DOHH2 (cell line): ENCODE results near the gene FAM240B.

Source experiments
- H3F3A ChIP-seq: fragments of 200-600 bp; sonication (generic), shearing (Covaris generic); 2 replicates; pipeline ENCODE4 v1.6.0; 2016; ENCODE audit warnings: antibody characterized with exemption, mild to moderate bottlenecking; ENCODE audit not compliant: control insufficient read depth, insufficient read depth
- H3K27ac ChIP-seq: fragments of 200-600 bp; sonication (generic); 2 replicates; pipeline ENCODE4 v1.5.1; 2014; ENCODE audit warnings: low read depth, mild to moderate bottlenecking, low read length, moderate library complexity
- H3K27me3 ChIP-seq: fragments of 200-600 bp; sonication (generic); 2 replicates; pipeline ENCODE4 v1.6.1; 2014; ENCODE audit warnings: mild to moderate bottlenecking, low read length, mixed read lengths; ENCODE audit not compliant: control insufficient read depth
- H3K36me3 ChIP-seq: fragments of 200-600 bp; sonication (generic); 2 replicates; pipeline ENCODE4 v1.6.1; 2014; ENCODE audit warnings: mild to moderate bottlenecking, low read length, moderate library complexity, mixed read lengths; ENCODE audit not compliant: control insufficient read depth
- H3K4me1 ChIP-seq: fragments of 200-600 bp; sonication (generic); 2 replicates; pipeline ENCODE4 v1.6.1; 2014; ENCODE audit warnings: mild to moderate bottlenecking, low read length, mixed read lengths; ENCODE audit not compliant: control insufficient read depth
- H3K4me2 ChIP-seq: fragments of 200-600 bp; sonication (generic); 2 replicates; pipeline ENCODE4 v1.6.0; 2014; ENCODE audit warnings: mild to moderate bottlenecking, low read length, moderate library complexity
- H3K4me3 ChIP-seq: fragments of 200-600 bp; sonication (generic); 2 replicates; pipeline ENCODE4 v1.5.1; 2014; ENCODE audit warnings: mild to moderate bottlenecking, low read length, mixed read lengths
- H3K79me2 ChIP-seq: fragments of 200-600 bp; sonication (generic); 2 replicates; pipeline ENCODE4 v1.6.1; 2014; ENCODE audit warnings: mild to moderate bottlenecking, low read length, mixed read lengths; ENCODE audit not compliant: control insufficient read depth
- H3K9me2 ChIP-seq: fragments of 200-600 bp; sonication (generic); replicated peaks from 2 replicates; pipeline ENCODE4 v1.6.1; 2014; ENCODE audit warnings: mild to moderate bottlenecking, low read length, mixed read lengths; ENCODE audit not compliant: control insufficient read depth
- H3K9me3 ChIP-seq: fragments of 200-600 bp; sonication (generic); 2 replicates; pipeline ENCODE4 v1.6.1; 2014; ENCODE audit warnings: antibody characterized with exemption, low read length, mixed read lengths; ENCODE audit not compliant: control insufficient read depth, insufficient read depth
- H4K20me1 ChIP-seq: fragments of 200-600 bp; sonication (generic); 2 replicates; pipeline ENCODE4 v1.6.0; 2014; ENCODE audit warnings: low read depth, mild to moderate bottlenecking, antibody characterized with exemption, low read length, moderate library complexity; ENCODE audit not compliant: control insufficient read depth, insufficient read depth
- CTCF ChIP-seq: fragments of 200-600 bp; sonication (generic); IDR thresholded peaks from one replicate; pipeline ENCODE4 v1.5.1; 2014; ENCODE audit warnings: antibody characterized with exemption, mild to moderate bottlenecking, low read depth, low read length; ENCODE audit not compliant: poor library complexity, severe bottlenecking
- EZH2phosphoT487 ChIP-seq: fragments of 200-600 bp; sonication (generic); IDR thresholded peaks from 2 replicates; pipeline ENCODE4 v1.6.1; 2017; ENCODE audit warnings: borderline replicate concordance, mild to moderate bottlenecking, antibody characterized with exemption, low read length, moderate library complexity, mixed read lengths

The FAM240B gene

GRCh38 chr9:38747067-38747466 lies 27.1 kb upstream of the FAM240B start:
- no peak overlapping the region for H3K4me2 ChIP-seq
- no peaks in the 10 kb centered on the region for H4K20me1 ChIP-seq
- no peaks in the 10 kb centered on the region for H3K27me3 ChIP-seq
- no peaks in the 10 kb centered on the region for H3K4me1 ChIP-seq
- no peaks in the 10 kb centered on the region for H3K9me3 ChIP-seq
- TF ChIP-seq CTCF (no peak), EZH2phosphoT487 (no peak)
- no peaks in the 10 kb centered on the region for H3K9me2 ChIP-seq
- H3F3A ChIP-seq, result no peaks in the 10 kb centered on the region
- H3K36me3 ChIP-seq, result no peaks in the 10 kb centered on the region
- no peak overlapping the region for H3K4me3 ChIP-seq
- H3K27ac ChIP-seq, result no peak overlapping the region
- no peaks in the 10 kb centered on the region for H3K79me2 ChIP-seq

- Histone ChIP-seq H3K36me3 (no peaks in the 10 kb centered on the region), H3K9me2 (no peaks in the 10 kb centered on the region), H3K4me1 (no peaks in the 10 kb centered on the region), H4K20me1 (no peaks in the 10 kb centered on the region), H3K4me3 (no peak overlapping the region), H3K27ac (no peak overlapping the region), H3F3A (no peaks in the 10 kb centered on the region), H3K79me2 (no peaks in the 10 kb centered on the region), H3K4me2 (no peak overlapping the region), H3K9me3 (no peaks in the 10 kb centered on the region), H3K27me3 (no peaks in the 10 kb centered on the region)
- TF ChIP-seq CTCF (no peak), EZH2phosphoT487 (no peak)
Measured at GRCh38 chr9:38746303-38746702, 26.4 kb upstream of the FAM240B start.

GRCh38 chr9:38744484-38744883 lies 24.6 kb upstream of the FAM240B start:
- Histone ChIP-seq H3K79me2 (no peaks in the 10 kb centered on the region), H3K4me1 (no peaks in the 10 kb centered on the region), H3F3A (no peaks in the 10 kb centered on the region), H3K36me3 (no peaks in the 10 kb centered on the region), H3K27ac (no peak overlapping the region), H3K9me2 (no peaks in the 10 kb centered on the region), H3K4me3 (no peak overlapping the region), H3K9me3 (no peaks in the 10 kb centered on the region), H3K27me3 (no peaks in the 10 kb centered on the region), H3K4me2 (no peak overlapping the region), H4K20me1 (no peaks in the 10 kb centered on the region)
- no peak for TF ChIP-seq EZH2phosphoT487
- TF ChIP-seq CTCF, result no peak

- Histone ChIP-seq H3K9me3 (no peaks in the 10 kb centered on the region), H3F3A (no peaks in the 10 kb centered on the region), H3K9me2 (no peaks in the 10 kb centered on the region), H3K4me3 (no peak overlapping the region), H3K27me3 (no peaks in the 10 kb centered on the region), H3K36me3 (no peaks in the 10 kb centered on the region), H3K4me1 (no peaks in the 10 kb centered on the region), H3K4me2 (no peak overlapping the region), H3K79me2 (no peaks in the 10 kb centered on the region), H4K20me1 (no peaks in the 10 kb centered on the region), H3K27ac (no peak overlapping the region)
- TF ChIP-seq EZH2phosphoT487 (no peak), CTCF (no peak)
Measured at GRCh38 chr9:38737246-38737645, 17.3 kb upstream of the FAM240B start.
